PFSK-1 (cell line): ENCODE results near the gene UBE4B.

ENCODE experiments used
- FOXP2 ChIP-seq: optimal IDR thresholded peaks from 2 replicates; pipeline ENCODE3; 2011; ENCODE audit warnings: borderline replicate concordance, control low read depth, inconsistent platforms; ENCODE audit not compliant: insufficient read depth; ENCODE audit errors: extremely low read length, extremely low read depth
- POLR2AphosphoS5 ChIP-seq: IDR thresholded peaks from 2 replicates; pipeline ENCODE4 v1.6.1; 2012; ENCODE audit warnings: low read depth, mild to moderate bottlenecking, control low read depth, low read length, moderate library complexity
- SIN3A ChIP-seq: IDR thresholded peaks from 2 replicates; pipeline ENCODE4 v1.6.1; 2012; ENCODE audit warnings: mild to moderate bottlenecking, low read length, moderate library complexity, borderline replicate concordance; ENCODE audit not compliant: insufficient read depth
- TAF1 ChIP-seq: IDR thresholded peaks from 2 replicates; pipeline ENCODE4 v1.6.1; 2012; ENCODE audit warnings: low read length, control low read depth, borderline replicate concordance; ENCODE audit not compliant: insufficient read depth
- TF ChIP-seq, protein P1 (sequence below), 2 experiments: IDR thresholded peaks; 2 replicates each; pipeline versions ENCODE4 v1.6.1 to v1.8.0; 2011 to 2012; ENCODE audit warnings: low read depth in 2 of 2, low read length in 2 of 2, control low read depth in 1 of 2, inconsistent platforms in 1 of 2, mild to moderate bottlenecking in 1 of 2, moderate library complexity in 1 of 2; ENCODE audit not compliant: insufficient read depth in 1 of 2

DNA sequence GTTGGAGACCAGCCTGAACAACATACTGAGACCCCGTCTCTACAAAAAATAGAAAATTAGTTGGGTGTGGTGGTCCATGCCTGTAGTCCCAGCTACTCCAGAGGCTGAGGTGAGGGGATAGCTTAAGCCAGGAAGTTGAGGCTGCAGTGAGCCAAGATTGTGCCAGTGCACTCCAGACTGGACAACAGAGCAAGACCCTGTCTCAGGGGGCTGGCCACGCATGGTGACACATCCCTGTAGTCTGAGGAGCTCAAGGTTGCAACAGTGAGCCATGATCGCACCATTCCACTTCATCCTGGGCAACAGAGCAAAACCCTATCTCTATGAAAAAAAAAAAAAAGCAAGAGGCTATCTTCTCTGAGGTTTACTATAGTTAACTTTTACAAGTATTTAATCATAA, 12.7 kb upstream of the UBE4B start:
- TF ChIP-seq, protein P1, sequence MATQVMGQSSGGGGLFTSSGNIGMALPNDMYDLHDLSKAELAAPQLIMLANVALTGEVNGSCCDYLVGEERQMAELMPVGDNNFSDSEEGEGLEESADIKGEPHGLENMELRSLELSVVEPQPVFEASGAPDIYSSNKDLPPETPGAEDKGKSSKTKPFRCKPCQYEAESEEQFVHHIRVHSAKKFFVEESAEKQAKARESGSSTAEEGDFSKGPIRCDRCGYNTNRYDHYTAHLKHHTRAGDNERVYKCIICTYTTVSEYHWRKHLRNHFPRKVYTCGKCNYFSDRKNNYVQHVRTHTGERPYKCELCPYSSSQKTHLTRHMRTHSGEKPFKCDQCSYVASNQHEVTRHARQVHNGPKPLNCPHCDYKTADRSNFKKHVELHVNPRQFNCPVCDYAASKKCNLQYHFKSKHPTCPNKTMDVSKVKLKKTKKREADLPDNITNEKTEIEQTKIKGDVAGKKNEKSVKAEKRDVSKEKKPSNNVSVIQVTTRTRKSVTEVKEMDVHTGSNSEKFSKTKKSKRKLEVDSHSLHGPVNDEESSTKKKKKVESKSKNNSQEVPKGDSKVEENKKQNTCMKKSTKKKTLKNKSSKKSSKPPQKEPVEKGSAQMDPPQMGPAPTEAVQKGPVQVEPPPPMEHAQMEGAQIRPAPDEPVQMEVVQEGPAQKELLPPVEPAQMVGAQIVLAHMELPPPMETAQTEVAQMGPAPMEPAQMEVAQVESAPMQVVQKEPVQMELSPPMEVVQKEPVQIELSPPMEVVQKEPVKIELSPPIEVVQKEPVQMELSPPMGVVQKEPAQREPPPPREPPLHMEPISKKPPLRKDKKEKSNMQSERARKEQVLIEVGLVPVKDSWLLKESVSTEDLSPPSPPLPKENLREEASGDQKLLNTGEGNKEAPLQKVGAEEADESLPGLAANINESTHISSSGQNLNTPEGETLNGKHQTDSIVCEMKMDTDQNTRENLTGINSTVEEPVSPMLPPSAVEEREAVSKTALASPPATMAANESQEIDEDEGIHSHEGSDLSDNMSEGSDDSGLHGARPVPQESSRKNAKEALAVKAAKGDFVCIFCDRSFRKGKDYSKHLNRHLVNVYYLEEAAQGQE (IDR thresholded peaks at IDR 0.05; ENCODE audit: insufficient read depth in 1 of 2, low read depth in 2 of 2, low read length in 2 of 2): no peak
- TF ChIP-seq POLR2AphosphoS5 (no peak), SIN3A (no peak), FOXP2 (no peak), TAF1 (no peak)
